GM19372 (cell line): Measurements from ENCODE around the gene STXBP6.

Experiments used
- ATAC-seq: cut with Tn5 transposase; IDR thresholded peaks from one replicate; pipeline ENCODE4 v1.9.1; 2021; ENCODE audit warnings: mild to moderate bottlenecking, low read depth, moderate library complexity; ENCODE audit not compliant: unreplicated experiment

Gene STXBP6

GRCh38 chr14:24870949-24871701 lies 178.8 kb downstream of the STXBP6 start:
- ATAC-seq = no peak

- no peak for ATAC-seq
These were observed 181.6 kb downstream of the STXBP6 start for GRCh38 chr14:24868389-24868788.

GRCh38 chr14:24866067-24866639 lies 183.8 kb downstream of the STXBP6 start:
- ATAC-seq = no peak

- no peak for ATAC-seq
These were observed 185.8 kb downstream of the STXBP6 start for GRCh38 chr14:24863968-24864684.

GRCh38 chr14:24861083-24861630 lies 188.8 kb downstream of the STXBP6 start:
- ATAC-seq = no peak

- no peak for ATAC-seq
These were observed 190.4 kb downstream of the STXBP6 start for GRCh38 chr14:24859559-24859958.

GRCh38 chr14:24858684-24859083 lies 191.3 kb downstream of the STXBP6 start:
- no peak for ATAC-seq

- ATAC-seq = no peak
These were observed 191.9 kb downstream of the STXBP6 start for GRCh38 chr14:24858052-24858451.

GRCh38 chr14:24857277-24857676 lies 192.7 kb downstream of the STXBP6 start:
- no peak for ATAC-seq

- ATAC-seq = no peak
These were observed 196.5 kb downstream of the STXBP6 start for GRCh38 chr14:24853446-24853845.

- no peak for ATAC-seq
These were observed 197.5 kb downstream of the STXBP6 start for GRCh38 chr14:24852312-24853060.

GRCh38 chr14:24851837-24852236 lies 198.1 kb downstream of the STXBP6 start:
- ATAC-seq = no peak

GRCh38 chr14:24851406-24851805 lies 198.5 kb downstream of the STXBP6 start:
- no peak for ATAC-seq

- ATAC-seq = no peak
These were observed 199.9 kb downstream of the STXBP6 start for GRCh38 chr14:24850072-24850471.

GRCh38 chr14:24849471-24849870 lies 200.5 kb downstream of the STXBP6 start:
- ATAC-seq = no peak

- ATAC-seq = no peak
These were observed 201.7 kb downstream of the STXBP6 start for GRCh38 chr14:24848102-24848790.

GRCh38 chr14:24847568-24848095 lies 202.3 kb downstream of the STXBP6 start:
- no peak for ATAC-seq

- ATAC-seq = no peak
These were observed 203.7 kb downstream of the STXBP6 start for GRCh38 chr14:24846261-24846660.

GRCh38 chr14:24845851-24846250 lies 204.1 kb downstream of the STXBP6 start:
- no peak for ATAC-seq

- ATAC-seq = no peak
These were observed 205.9 kb downstream of the STXBP6 start for GRCh38 chr14:24844011-24844410.
